BJ (cell line): ENCODE data around the gene RASD1. TPM values are rescaled to one million over a fixed set of nuclear protein-coding genes. Genes with fewer than 3 reads are reported as not detected.
A peak's percentile ranks its signal among the peaks of the same experiment; 100 is the strongest.

ENCODE experiments used
- CTCF ChIA-PET: fragments of 350-600 bp; formaldehyde crosslinking; extraction: SDS; loops from one replicate; lab custom pipeline; 2021; ENCODE audit warnings: antibody characterized with exemption, inconsistent platforms; lab: Yijun Ruan, JAX
- POLR2A ChIA-PET: fragments of 300-600 bp; sonication (Branson Sonifier 250); formaldehyde crosslinking; extraction: SDS; loops from one replicate; lab custom pipeline; 2021; ENCODE audit warnings: antibody characterized with exemption; lab: Charles Lee
- DNase-seq: peaks from one replicate; pipeline ENCODE4 v3.0.0-alpha.2; 2011; ENCODE audit warnings: low read depth
- H3K27me3 ChIP-seq: 2 replicates; pipeline ENCODE4 v1.6.0; 2011; ENCODE audit warnings: low read length; ENCODE audit not compliant: control insufficient read depth, insufficient read depth
- H3K36me3 ChIP-seq: 2 replicates; pipeline ENCODE4 v1.5.1; 2011; ENCODE audit warnings: low read length; ENCODE audit not compliant: control insufficient read depth, insufficient read depth
- H3K4me3 ChIP-seq: 2 replicates; pipeline ENCODE4 v1.5.1; 2011; ENCODE audit warnings: low read depth, mild to moderate bottlenecking, control low read depth, low read length
- polyA plus RNA-seq: library from polyadenylated mRNA; depleted of rRNA; stranded (reverse); fragments of >200 nt; gene quantifications from 2 replicates; pipeline ENCODE4 v1.2.3, GENCODE V29; 2011
- TF ChIP-seq, protein P1 (sequence below): IDR thresholded peaks from 2 replicates; pipeline ENCODE4 v1.5.1; 2011; ENCODE audit warnings: low read depth, mild to moderate bottlenecking, control low read depth, inconsistent platforms, low read length, moderate library complexity; ENCODE audit not compliant: insufficient read depth

RASD1 gene
- polyA plus RNA-seq, 1 experiment = 0.90 TPM

DNA sequence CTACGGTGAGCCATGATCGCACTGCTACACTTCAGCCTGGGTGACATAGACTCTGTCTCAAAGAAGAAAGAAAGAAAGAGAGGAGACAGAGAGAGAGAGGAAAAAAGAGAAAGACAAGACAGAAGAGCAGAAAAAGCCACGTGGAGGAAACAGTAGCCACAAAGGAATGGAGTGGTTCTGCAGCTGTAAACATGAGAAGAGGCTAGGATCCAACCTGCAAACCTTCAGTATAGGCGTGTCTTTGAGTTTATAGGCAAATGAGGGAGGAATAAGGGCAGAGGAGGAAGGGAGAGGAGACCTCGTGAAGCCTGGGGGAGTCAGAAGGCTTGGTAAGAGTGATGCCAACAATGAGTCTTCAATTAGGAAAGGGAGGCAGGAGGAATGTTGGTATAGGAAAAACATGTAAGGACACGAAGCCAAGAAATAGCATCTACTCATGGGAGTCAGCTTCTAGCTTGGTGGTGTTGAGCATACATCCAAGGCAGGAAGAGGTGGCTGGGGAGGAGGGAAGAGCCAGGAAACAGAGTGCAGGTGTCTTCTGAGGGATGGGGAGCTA, 15.5 kb downstream of the RASD1 start:
- ChIA-PET POLR2A (no interaction called here), CTCF (interaction anchor here (0.7 kb wide), 1 partner anchor 162 kb away, joined by 3 read pairs; no protein-coding TSS in a partner anchor)
- TF ChIP-seq, protein P1, sequence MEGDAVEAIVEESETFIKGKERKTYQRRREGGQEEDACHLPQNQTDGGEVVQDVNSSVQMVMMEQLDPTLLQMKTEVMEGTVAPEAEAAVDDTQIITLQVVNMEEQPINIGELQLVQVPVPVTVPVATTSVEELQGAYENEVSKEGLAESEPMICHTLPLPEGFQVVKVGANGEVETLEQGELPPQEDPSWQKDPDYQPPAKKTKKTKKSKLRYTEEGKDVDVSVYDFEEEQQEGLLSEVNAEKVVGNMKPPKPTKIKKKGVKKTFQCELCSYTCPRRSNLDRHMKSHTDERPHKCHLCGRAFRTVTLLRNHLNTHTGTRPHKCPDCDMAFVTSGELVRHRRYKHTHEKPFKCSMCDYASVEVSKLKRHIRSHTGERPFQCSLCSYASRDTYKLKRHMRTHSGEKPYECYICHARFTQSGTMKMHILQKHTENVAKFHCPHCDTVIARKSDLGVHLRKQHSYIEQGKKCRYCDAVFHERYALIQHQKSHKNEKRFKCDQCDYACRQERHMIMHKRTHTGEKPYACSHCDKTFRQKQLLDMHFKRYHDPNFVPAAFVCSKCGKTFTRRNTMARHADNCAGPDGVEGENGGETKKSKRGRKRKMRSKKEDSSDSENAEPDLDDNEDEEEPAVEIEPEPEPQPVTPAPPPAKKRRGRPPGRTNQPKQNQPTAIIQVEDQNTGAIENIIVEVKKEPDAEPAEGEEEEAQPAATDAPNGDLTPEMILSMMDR = no peak
- no peak for DNase-seq
- H3K36me3 ChIP-seq = 0 out of 2 replicates have a peak, but pooled peaks cover 1% of the 10 kb centered on the region
- no peaks in the 10 kb centered on the region for H3K27me3 ChIP-seq
- no peak overlapping the region for H3K4me3 ChIP-seq

DNA sequence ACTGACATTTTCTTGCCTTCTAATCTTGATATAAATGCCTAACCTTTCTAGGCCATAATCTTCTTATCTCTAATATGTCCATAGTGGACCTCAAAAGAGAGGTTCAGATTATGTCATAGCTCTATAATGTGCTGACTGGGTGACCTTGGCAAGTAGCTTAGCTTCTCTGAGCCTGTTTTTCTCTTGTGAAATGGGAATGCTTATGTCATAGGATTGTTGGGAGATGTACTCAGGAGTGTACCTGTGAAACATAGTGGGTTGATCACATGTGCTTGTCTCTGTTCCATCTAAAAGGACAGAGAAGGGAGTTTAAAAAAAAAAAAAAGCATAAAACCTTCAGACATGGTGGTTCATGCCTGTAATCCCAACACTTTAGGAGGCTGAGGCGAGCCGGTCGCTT, 17.0 kb downstream of the RASD1 start:
- ChIA-PET POLR2A (no interaction called here), CTCF (interaction anchor here (0.9 kb wide), 1 partner anchor 89 kb away, joined by 3 read pairs; no protein-coding TSS in a partner anchor)
- TF ChIP-seq, protein P1 = no peak
- Histone ChIP-seq H3K36me3 (no peaks in the 10 kb centered on the region), H3K4me3 (no peak overlapping the region), H3K27me3 (no peaks in the 10 kb centered on the region)
- DNase-seq = no peak

DNA sequence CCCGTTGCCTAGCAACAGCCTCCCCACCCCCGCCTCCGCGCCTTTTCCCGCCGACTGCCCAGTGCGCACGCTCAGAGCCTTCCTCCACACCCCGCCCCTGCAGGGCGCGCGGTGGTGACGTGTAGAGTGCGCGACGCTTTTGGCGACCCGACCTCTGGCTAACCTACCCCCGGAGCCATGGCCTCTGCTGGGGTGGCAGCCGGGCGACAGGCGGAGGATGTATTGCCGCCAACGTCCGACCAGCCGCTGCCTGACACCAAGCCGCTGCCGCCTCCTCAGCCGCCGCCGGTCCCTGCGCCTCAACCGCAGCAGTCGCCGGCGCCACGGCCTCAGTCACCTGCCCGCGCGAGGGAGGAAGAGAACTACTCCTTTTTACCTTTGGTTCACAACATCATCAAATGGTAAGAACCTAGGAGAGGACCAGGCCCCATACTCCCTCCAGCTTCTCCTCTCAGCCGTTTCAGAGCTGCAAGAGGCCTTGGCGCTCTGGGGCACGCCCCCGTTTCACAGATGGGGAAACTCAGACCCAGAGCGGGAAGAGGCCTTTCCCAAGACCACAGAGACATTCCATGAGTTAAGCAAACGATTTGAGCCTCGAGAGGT, 19.2 kb downstream of the RASD1 start, which contains the start of gene MED9:
Gene MED9 (plus strand): TSS at position 136 of the 603 bp plus-strand sequence. CDS start 42 bp downstream, at position 178.
- ChIA-PET CTCF (interaction anchor here (1.1 kb wide), 1 partner anchor 164 kb away, joined by 3 read pairs; no protein-coding TSS in a partner anchor), POLR2A (no interaction called here)
- DNase-seq = no peak
- H3K27me3 ChIP-seq = peaks cover 2% of the 10 kb centered on the region; the same call in 1 of the 2 replicates
- no peaks in the 10 kb centered on the region for H3K36me3 ChIP-seq
- peak within 1 kb of the TSS; percentile 88 for H3K4me3 ChIP-seq
- TF ChIP-seq, protein P1 = no peak

DNA sequence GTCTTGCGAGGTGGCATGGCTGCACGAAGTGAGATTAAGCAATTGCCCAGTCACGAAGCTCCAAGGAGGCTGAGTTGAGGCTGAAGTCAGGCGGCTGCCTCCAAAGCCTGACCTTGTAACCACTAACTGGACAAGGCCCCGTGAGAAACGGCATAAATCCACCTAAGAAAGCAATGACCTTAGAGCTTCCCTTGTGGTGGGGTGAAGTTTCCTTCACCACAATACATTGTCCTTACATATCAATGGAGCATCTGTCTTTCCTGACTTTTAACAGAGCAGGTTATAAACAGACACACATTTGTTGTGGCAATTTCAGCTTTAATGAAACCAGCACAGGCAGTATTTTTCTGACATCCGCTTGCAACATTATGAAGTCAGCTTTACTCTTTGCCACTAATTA, 21.9 kb downstream of the RASD1 start:
- H3K4me3 ChIP-seq = no peak overlapping the region
- POLR2A ChIA-PET = no interaction called here
- TF ChIP-seq, protein P1 = no peak
- DNase-seq = no peak
- H3K27me3 ChIP-seq = peaks cover 7% of the 10 kb centered on the region
- no peaks in the 10 kb centered on the region for H3K36me3 ChIP-seq
- CTCF ChIA-PET = no interaction called here

DNA sequence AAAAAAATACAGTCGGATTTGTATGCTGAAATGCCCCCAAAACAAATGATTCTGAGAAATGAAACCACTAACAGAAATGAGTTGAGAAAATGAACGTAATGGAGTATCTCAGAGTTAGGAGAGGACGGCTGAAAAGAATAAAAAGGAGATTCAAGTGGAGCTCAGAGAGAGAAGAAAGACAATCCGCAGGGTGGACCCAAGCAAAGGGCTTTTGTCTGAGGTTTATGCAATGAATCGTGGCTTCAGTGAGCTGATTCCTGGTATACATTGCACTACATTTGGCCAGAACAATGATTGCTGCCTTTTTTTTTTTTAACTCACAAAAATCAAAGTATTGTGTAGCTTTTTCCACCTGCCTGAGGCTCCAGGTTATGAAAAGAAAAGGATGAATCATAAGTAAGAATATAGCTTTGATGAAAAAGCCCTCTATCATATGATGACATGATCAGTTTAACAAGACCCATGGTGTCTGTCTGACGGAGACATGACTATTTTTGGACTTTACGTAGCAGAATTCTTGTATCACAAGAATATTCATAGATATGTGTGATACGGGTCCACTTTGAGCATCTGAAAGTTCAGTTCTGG, 23.8 kb downstream of the RASD1 start:
- peaks cover 7% of the 10 kb centered on the region for H3K27me3 ChIP-seq
- POLR2A ChIA-PET = no interaction called here
- H3K4me3 ChIP-seq = no peak overlapping the region
- no peaks in the 10 kb centered on the region for H3K36me3 ChIP-seq
- CTCF ChIA-PET = interaction anchor here (1.1 to 1.9 kb wide), 3 partner anchors 24 to 170 kb away, joined by 3 to 6 read pairs (median 5); partner anchors contain the start of gene RASD1
- TF ChIP-seq, protein P1 = no peak
- no peak for DNase-seq
